ENCODE data around the gene INTS3. TPM values are rescaled to one million over a fixed set of nuclear protein-coding genes. Genes with fewer than 3 reads are reported as not detected.

INTS3 gene
- total RNA-seq, 1 donor from 2014 or later, result 77.3 TPM

DNA sequence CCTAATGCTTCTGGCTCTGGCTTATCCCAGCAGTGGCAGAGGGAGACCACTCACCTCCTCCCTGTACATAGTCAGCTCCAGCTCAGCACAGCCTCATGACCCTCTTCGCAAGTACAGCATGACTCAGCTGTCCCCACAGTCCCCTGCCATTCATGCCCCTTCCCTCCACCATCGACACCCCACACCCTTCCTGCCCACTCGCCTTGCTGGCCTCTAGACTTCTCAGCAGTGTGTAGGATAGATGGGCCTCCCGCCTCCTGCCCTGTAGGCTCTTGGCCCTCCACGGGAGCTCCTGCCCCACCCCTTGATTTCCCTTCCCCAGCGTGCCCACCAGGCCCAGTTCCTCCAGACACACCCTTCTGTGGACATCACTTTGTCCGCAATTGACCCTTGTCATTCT is 39.6 kb upstream of the INTS3 start:
- no peak overlapping the region for H3K4me3 ChIP-seq
- H3K4me1 ChIP-seq, result no peaks in the 10 kb centered on the region
- no peaks in the 10 kb centered on the region for H3K27me3 ChIP-seq (ENCODE audit: low read depth)
- TF ChIP-seq, protein P1, sequence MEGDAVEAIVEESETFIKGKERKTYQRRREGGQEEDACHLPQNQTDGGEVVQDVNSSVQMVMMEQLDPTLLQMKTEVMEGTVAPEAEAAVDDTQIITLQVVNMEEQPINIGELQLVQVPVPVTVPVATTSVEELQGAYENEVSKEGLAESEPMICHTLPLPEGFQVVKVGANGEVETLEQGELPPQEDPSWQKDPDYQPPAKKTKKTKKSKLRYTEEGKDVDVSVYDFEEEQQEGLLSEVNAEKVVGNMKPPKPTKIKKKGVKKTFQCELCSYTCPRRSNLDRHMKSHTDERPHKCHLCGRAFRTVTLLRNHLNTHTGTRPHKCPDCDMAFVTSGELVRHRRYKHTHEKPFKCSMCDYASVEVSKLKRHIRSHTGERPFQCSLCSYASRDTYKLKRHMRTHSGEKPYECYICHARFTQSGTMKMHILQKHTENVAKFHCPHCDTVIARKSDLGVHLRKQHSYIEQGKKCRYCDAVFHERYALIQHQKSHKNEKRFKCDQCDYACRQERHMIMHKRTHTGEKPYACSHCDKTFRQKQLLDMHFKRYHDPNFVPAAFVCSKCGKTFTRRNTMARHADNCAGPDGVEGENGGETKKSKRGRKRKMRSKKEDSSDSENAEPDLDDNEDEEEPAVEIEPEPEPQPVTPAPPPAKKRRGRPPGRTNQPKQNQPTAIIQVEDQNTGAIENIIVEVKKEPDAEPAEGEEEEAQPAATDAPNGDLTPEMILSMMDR (IDR thresholded peaks at IDR 0.05), result no peak
- DNase-seq (peak; percentile 20), ATAC-seq (no peak)
- H3K27ac ChIP-seq, result no peak overlapping the region
- intact Hi-C loops (cut with DNase I), result no loop called here
- H3K36me3 ChIP-seq, result peaks cover 53% of the 10 kb centered on the region
- H3K9me3 ChIP-seq, result no peaks in the 10 kb centered on the region

DNA sequence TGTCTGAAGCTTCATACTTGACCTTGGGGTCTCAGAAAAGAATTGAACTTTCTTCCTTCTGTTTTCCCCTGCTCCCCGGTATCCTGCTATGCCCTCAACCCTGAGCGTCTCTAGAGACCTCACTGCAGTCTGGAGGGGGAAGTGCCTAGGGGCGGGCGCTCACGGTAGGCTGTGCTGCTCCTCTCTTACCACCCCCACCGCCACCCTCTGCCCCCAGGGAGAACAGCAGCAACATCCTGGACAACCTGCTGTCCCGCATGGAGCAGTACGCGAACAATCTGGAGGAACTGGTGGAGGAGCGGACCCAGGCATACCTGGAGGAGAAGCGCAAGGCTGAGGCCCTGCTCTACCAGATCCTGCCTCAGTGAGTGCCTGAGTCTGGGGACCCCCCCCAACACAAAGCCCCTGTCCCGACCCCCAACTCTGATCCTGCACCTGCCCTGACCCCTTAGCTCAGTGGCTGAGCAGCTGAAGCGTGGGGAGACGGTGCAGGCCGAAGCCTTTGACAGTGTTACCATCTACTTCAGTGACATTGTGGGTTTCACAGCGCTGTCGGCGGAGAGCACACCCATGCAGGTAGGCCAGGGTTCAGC is 39.0 kb upstream of the INTS3 start:
- ATAC-seq, result no peak
- H3K4me1 ChIP-seq, result no peaks in the 10 kb centered on the region
- TF ChIP-seq, protein P1 (IDR thresholded peaks at IDR 0.05), result no peak
- H3K9me3 ChIP-seq, result no peaks in the 10 kb centered on the region
- peaks cover 52% of the 10 kb centered on the region for H3K36me3 ChIP-seq
- no peak overlapping the region for H3K4me3 ChIP-seq
- intact Hi-C loops (cut with DNase I), result no loop called here
- no peak for DNase-seq
- no peak overlapping the region for H3K27ac ChIP-seq
- H3K27me3 ChIP-seq (ENCODE audit: low read depth), result no peaks in the 10 kb centered on the region

DNA sequence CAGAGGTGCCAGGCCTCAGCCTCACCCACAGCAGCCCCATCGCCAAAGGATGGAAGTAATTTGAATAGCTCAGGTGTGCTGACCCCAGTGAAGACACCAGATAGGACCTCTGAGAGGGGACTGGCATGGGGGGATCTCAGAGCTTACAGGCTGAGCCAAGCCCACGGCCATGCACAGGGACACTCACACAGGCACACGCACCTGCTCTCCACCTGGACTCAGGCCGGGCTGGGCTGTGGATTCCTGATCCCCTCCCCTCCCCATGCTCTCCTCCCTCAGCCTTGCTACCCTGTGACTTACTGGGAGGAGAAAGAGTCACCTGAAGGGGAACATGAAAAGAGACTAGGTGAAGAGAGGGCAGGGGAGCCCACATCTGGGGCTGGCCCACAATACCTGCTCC is 34.4 kb upstream of the INTS3 start:
- H3K36me3 ChIP-seq, result peaks cover 26% of the 10 kb centered on the region
- H3K9me3 ChIP-seq, result no peaks in the 10 kb centered on the region
- no peak for ATAC-seq
- intact Hi-C loops (cut with DNase I), result no loop called here
- no peak overlapping the region for H3K27ac ChIP-seq
- no peak for DNase-seq
- H3K27me3 ChIP-seq (ENCODE audit: low read depth), result no peaks in the 10 kb centered on the region
- no peak overlapping the region for H3K4me3 ChIP-seq
- peaks cover 11% of the 10 kb centered on the region for H3K4me1 ChIP-seq
- TF ChIP-seq, protein P1 (IDR thresholded peaks at IDR 0.05), result no peak

DNA sequence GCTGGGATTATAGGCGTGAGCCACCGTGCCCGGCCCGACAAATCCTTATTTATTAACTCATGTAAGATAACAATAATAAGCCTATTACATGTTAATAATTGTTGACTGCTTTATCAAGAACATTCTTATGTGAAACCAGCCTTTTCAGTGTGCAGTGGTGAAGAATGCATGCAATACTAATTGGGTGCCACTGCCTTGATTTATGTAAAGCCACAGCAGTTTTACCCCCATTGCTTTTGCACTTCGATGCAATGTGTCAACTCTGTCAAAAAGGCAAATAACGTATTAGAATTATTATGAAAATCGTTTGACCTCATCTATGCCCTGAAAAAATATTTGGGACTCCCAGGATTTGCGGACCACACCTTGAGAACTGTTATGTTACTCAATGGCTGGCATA is 31.1 kb upstream of the INTS3 start:
- Histone ChIP-seq H3K4me1 (peaks cover 28% of the 10 kb centered on the region), H3K27ac (peak overlapping the region; percentile 82), H3K4me3 (no peak overlapping the region), H3K27me3 (ENCODE audit: low read depth) (no peaks in the 10 kb centered on the region), H3K9me3 (no peaks in the 10 kb centered on the region), H3K36me3 (no peaks in the 10 kb centered on the region)
- no peak for ATAC-seq
- TF ChIP-seq, protein P1 (IDR thresholded peaks at IDR 0.05), result no peak
- intact Hi-C loops (cut with DNase I), result no loop called here
- no peak for DNase-seq

DNA sequence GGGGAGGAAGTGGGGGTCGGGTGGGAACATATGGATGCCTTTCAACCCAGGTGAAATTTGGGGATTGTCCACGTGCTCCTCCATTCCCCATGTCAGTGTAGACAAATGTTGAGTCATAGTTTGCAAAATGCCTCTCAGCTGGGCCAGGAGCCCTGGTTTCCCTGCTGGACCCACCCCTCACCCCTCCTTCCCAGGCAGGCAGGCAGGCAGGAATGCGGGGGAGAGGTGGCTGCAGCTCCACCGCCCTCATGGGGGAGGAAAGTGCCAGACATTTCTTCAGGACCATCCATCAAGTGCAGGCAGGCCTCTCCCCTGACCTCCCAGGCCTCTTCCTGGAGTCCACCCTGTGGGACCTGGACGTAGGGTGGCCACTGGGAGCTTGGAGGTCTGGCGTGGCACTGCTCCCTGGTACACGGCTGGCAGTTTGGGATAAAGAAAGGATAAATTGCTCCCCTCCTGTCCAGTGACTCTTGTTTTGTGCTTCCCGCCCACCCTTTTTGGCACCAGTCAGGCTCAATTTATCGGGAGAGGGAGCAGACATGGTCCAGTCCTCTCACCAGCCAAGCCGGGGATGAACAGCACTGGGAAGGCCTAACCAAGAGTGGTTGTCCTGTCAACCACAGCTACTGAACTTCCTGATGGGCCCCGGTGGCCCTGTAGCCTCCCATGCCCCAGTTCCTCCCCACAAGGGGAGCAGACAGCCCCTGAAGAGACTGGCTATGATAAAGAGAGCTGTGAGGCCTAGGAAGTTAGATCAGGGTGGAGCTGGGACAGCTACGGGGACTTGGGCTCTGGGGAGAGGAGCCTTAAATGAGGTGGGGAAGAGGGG is 30.4 kb upstream of the INTS3 start:
- peak overlapping the region; percentile 15 for H3K4me3 ChIP-seq
- peak; percentile 63 to 65 for ATAC-seq
- intact Hi-C loops (cut with DNase I), result no loop called here
- peak overlapping the region; percentile 82 for H3K27ac ChIP-seq
- TF ChIP-seq, protein P1 (IDR thresholded peaks at IDR 0.05), result no peak
- no peaks in the 10 kb centered on the region for H3K36me3 ChIP-seq
- H3K27me3 ChIP-seq (ENCODE audit: low read depth), result no peaks in the 10 kb centered on the region
- H3K9me3 ChIP-seq, result no peaks in the 10 kb centered on the region
- H3K4me1 ChIP-seq, result peaks cover 28% of the 10 kb centered on the region
- DNase-seq, result no peak
